ENCODE results near the gene CDHR2.

The CDHR2 gene

DNA sequence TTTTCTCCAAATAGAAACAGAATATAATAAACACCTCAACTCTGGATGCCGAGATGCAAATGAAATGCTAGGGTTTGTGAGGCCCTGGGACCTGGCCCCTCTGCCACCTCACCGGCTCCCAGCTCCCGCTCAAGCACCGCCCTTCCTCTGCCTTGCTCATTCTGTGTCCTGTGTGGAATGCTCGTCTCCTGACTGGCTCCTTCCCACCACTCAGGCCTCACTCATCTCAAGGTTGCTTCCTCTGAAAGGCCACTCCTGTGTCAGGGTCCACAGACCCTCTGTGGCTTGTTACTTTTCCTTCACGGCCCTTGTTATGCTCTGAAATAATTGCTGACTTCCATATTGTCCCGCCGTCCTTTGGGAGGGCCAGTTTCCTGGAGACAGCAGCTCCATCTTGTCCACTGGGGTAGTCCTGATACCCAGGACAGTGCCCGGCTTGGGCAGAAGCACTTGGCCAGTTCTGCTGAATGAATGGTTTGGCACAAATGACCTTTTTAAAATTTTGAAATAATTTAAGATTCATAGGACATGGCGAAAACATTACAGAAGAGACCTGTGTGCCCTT is 27.4 kb upstream of the CDHR2 start:
- Histone ChIP-seq H3K79me2 (ENCODE audit: insufficient read depth, low read length) (no peaks in the 10 kb centered on the region), H3K27ac (ENCODE audit: low read depth, low read length, poor library complexity, severe bottlenecking) (no peak overlapping the region), H3K9ac (ENCODE audit: low read length) (no peak overlapping the region), H3K4me3 (ENCODE audit: low read depth, low read length, poor library complexity, severe bottlenecking) (no peak overlapping the region), H3K4me1 (ENCODE audit: insufficient read depth, low read length, severe bottlenecking) (no peaks in the 10 kb centered on the region), H3K27me3 (ENCODE audit: insufficient read depth, low read length) (no peaks in the 10 kb centered on the region), H4K20me1 (ENCODE audit: insufficient read depth, low read length) (no peaks in the 10 kb centered on the region), H3K4me2 (ENCODE audit: low read length) (no peak overlapping the region), H3K36me3 (ENCODE audit: insufficient read depth, low read length) (peaks cover 10% of the 10 kb centered on the region), H2AFZ (ENCODE audit: low read length) (no peak overlapping the region), H3K9me2 (ENCODE audit: low read depth, low read length) (no peaks in the 10 kb centered on the region), H3K9me3 (ENCODE audit: low read length) (no peaks in the 10 kb centered on the region), H3F3A (ENCODE audit: insufficient read depth, low read length) (no peaks in the 10 kb centered on the region)
- TF ChIP-seq EZH2 (IDR thresholded peaks at IDR 0.05; ENCODE audit: borderline replicate concordance, low read length): no peak

DNA sequence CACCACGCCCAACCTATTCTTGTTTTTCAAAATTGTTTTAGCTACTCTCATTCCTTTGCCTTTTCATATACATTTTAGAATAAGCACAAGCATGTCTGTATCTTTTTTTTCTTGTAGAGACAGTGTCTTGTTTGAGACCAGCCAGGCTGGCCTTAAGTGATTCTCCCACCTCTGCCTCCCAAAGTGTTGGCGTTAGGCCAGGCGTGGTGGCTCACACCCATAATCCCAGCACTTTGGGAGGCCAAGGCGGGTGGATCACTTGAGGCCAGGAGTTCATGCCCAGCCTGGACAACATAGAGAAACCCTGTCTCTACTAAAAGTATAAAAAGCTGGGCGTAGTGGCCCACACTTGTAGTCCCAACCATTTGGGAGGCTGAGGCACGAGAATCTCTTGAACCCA is 25.0 kb upstream of the CDHR2 start:
- Histone ChIP-seq H3K9me2 (ENCODE audit: low read depth, low read length) (no peaks in the 10 kb centered on the region), H3K9ac (ENCODE audit: low read length) (no peak overlapping the region), H3K27me3 (ENCODE audit: insufficient read depth, low read length) (no peaks in the 10 kb centered on the region), H3K27ac (ENCODE audit: low read depth, low read length, poor library complexity, severe bottlenecking) (no peak overlapping the region), H3K36me3 (ENCODE audit: insufficient read depth, low read length) (peaks cover 33% of the 10 kb centered on the region), H2AFZ (ENCODE audit: low read length) (no peak overlapping the region), H4K20me1 (ENCODE audit: insufficient read depth, low read length) (no peaks in the 10 kb centered on the region), H3K79me2 (ENCODE audit: insufficient read depth, low read length) (no peaks in the 10 kb centered on the region), H3F3A (ENCODE audit: insufficient read depth, low read length) (no peaks in the 10 kb centered on the region), H3K4me3 (ENCODE audit: low read depth, low read length, poor library complexity, severe bottlenecking) (no peak overlapping the region), H3K4me2 (ENCODE audit: low read length) (no peak overlapping the region), H3K9me3 (ENCODE audit: low read length) (no peaks in the 10 kb centered on the region), H3K4me1 (ENCODE audit: insufficient read depth, low read length, severe bottlenecking) (peaks cover 4% of the 10 kb centered on the region)
- no peak for TF ChIP-seq EZH2 (IDR thresholded peaks at IDR 0.05; ENCODE audit: borderline replicate concordance, low read length)

- H3K27ac ChIP-seq (ENCODE audit: low read depth, low read length, poor library complexity, severe bottlenecking): no peak overlapping the region
- peaks cover 40% of the 10 kb centered on the region for H3K36me3 ChIP-seq (ENCODE audit: insufficient read depth, low read length)
- peaks cover 12% of the 10 kb centered on the region for H3K4me1 ChIP-seq (ENCODE audit: insufficient read depth, low read length, severe bottlenecking)
Measured at GRCh38 chr5:176524987-176525386, 24.2 kb upstream of the CDHR2 start.

GRCh38 chr5:176525677-176526076 is 23.5 kb upstream of the CDHR2 start:
- Histone ChIP-seq H3K9ac (ENCODE audit: low read length) (no peak overlapping the region), H3K4me2 (ENCODE audit: low read length) (no peak overlapping the region), H3K27me3 (ENCODE audit: insufficient read depth, low read length) (no peaks in the 10 kb centered on the region), H3K4me3 (ENCODE audit: low read depth, low read length, poor library complexity, severe bottlenecking) (no peak overlapping the region), H3K79me2 (ENCODE audit: insufficient read depth, low read length) (no peaks in the 10 kb centered on the region), H4K20me1 (ENCODE audit: insufficient read depth, low read length) (no peaks in the 10 kb centered on the region), H3K27ac (ENCODE audit: low read depth, low read length, poor library complexity, severe bottlenecking) (no peak overlapping the region), H3F3A (ENCODE audit: insufficient read depth, low read length) (no peaks in the 10 kb centered on the region), H3K9me2 (ENCODE audit: low read depth, low read length) (no peaks in the 10 kb centered on the region), H2AFZ (ENCODE audit: low read length) (no peak overlapping the region), H3K9me3 (ENCODE audit: low read length) (no peaks in the 10 kb centered on the region), H3K4me1 (ENCODE audit: insufficient read depth, low read length, severe bottlenecking) (peaks cover 19% of the 10 kb centered on the region), H3K36me3 (ENCODE audit: insufficient read depth, low read length) (peaks cover 44% of the 10 kb centered on the region)
- TF ChIP-seq EZH2 (IDR thresholded peaks at IDR 0.05; ENCODE audit: borderline replicate concordance, low read length) (no peak), CTCF (IDR thresholded peaks at IDR 0.05; ENCODE audit: low read length) (no peak)

More at GRCh38 chr5:176524987-176525386, 24.2 kb upstream of the CDHR2 start:
- Histone ChIP-seq H3K9me2 (ENCODE audit: low read depth, low read length) (no peaks in the 10 kb centered on the region), H3K4me3 (ENCODE audit: low read depth, low read length, poor library complexity, severe bottlenecking) (no peak overlapping the region), H3K79me2 (ENCODE audit: insufficient read depth, low read length) (no peaks in the 10 kb centered on the region), H2AFZ (ENCODE audit: low read length) (no peak overlapping the region), H3K4me2 (ENCODE audit: low read length) (no peak overlapping the region), H3F3A (ENCODE audit: insufficient read depth, low read length) (no peaks in the 10 kb centered on the region), H4K20me1 (ENCODE audit: insufficient read depth, low read length) (no peaks in the 10 kb centered on the region), H3K27me3 (ENCODE audit: insufficient read depth, low read length) (no peaks in the 10 kb centered on the region), H3K9me3 (ENCODE audit: low read length) (no peaks in the 10 kb centered on the region), H3K9ac (ENCODE audit: low read length) (no peak overlapping the region)
- TF ChIP-seq CTCF (IDR thresholded peaks at IDR 0.05; ENCODE audit: low read length) (no peak), EZH2 (IDR thresholded peaks at IDR 0.05; ENCODE audit: borderline replicate concordance, low read length) (no peak)

All from OCI-LY1 (cell line).